Progenitor cell of endocrine pancreas (in vitro differentiated cells): Measurements from ENCODE around the gene CLPTM1L. TPM values are rescaled to one million over a fixed set of nuclear protein-coding genes. Genes with fewer than 3 reads are reported as not detected.

ENCODE experiments used
- DNase-seq: peaks from one replicate; pipeline ENCODE4 v3.0.0; 2021; ENCODE audit warnings: low spot score; ENCODE audit not compliant: unreplicated experiment
- H3K27ac Mint-ChIP-seq: 2 replicates; pipeline ENCODE4 v1.8.0; 2021; ENCODE audit warnings: mild to moderate bottlenecking, moderate library complexity, mixed read lengths
- H3K27me3 Mint-ChIP-seq: 2 replicates; pipeline ENCODE4 v1.8.0; 2021; ENCODE audit warnings: mixed read lengths
- H3K36me3 Mint-ChIP-seq: 2 replicates; pipeline ENCODE4 v1.8.0; 2022; ENCODE audit warnings: mixed read lengths; ENCODE audit not compliant: insufficient read depth
- H3K4me1 Mint-ChIP-seq: 2 replicates; pipeline ENCODE4 v1.8.0; 2021; ENCODE audit warnings: low read depth, mixed read lengths
- H3K4me3 Mint-ChIP-seq: 2 replicates; pipeline ENCODE4 v1.8.0; 2021; ENCODE audit warnings: low read depth, mild to moderate bottlenecking, moderate library complexity, mixed read lengths
- H3K9me3 Mint-ChIP-seq: 2 replicates; pipeline ENCODE4 v1.8.0; 2021; ENCODE audit warnings: low read depth, mixed read lengths
- CTCF ChIP-seq: fragments of 200-600 bp; sonication (generic); IDR thresholded peaks from one replicate; pipeline ENCODE4 v1.5.0; 2021; ENCODE audit warnings: antibody characterized with exemption, mild to moderate bottlenecking; ENCODE audit not compliant: unreplicated experiment
- long read RNA-seq: library from polyadenylated mRNA; unstranded; transcript quantifications from one replicate; pipeline ENCODE4 v2.0.0, GENCODE V29; 2020
- total RNA-seq: library from RNA; stranded (reverse); gene quantifications from 2 replicates; pipeline ENCODE4 v1.2.1, GENCODE V29; 2021

CLPTM1L gene
- total RNA-seq = 90.3 and 95.4 TPM in 2 replicates
- long read RNA-seq, transcript CLPTM1L-201 (17 exons, 2,500 nt) = major isoform, 7 of 20 reads
- long read RNA-seq, partial matches to known transcripts = 7 of 20 reads
- long read RNA-seq, other reads (novel, unspliced or antisense) = 6 of 20 reads

DNA sequence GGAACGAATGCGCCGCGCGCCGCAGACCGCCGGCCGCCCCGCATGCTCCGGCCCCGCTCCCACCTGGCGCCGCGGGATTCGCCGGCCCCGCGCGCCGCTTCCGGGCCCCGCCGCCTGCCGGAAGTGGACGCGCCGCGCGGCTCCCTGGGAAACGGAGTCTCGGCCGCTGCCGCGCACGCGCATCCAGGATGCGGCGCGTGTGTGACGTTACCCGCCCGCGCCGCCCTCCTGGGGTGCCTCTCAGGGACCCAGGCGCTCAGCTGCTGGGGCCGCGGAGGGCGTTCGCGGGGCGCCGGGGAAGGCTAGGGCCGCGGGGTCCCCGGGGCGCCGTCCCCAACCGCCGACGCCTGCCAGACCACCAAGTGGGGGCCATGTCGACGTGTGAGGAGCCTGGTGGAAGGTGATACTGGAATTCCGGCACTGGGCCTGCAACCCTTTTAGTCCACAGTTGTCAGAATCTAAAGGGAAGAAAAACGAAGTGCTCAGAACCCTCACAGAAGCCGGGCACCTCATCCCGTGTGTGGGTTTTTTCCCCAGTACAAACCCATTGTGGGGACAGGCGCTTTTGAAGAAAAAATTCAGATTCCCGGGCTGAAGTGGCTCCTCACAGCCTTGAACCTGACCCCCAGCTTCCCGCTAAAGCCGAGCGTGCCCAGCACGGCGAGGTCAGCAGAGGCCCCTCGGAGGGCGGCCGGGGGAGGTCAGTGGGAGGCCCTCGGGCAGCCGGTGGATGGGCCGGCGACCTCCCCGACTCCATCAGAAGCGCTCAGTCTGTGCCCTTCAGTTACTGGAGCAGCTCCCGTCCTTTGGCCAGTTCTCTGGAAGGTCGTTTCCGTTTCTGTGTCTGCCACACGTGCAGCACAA, at the start of gene CLPTM1L:
CLPTM1L (minus strand) TSS at position 125 of the 864 bp plus-strand sequence. CDS start 258 bp downstream, outside the sequence.
- H3K27ac Mint-ChIP-seq = peak within 1 kb of the TSS; percentile 79
- peak within 1 kb of the TSS; percentile 78 for H3K4me3 Mint-ChIP-seq

DNA sequence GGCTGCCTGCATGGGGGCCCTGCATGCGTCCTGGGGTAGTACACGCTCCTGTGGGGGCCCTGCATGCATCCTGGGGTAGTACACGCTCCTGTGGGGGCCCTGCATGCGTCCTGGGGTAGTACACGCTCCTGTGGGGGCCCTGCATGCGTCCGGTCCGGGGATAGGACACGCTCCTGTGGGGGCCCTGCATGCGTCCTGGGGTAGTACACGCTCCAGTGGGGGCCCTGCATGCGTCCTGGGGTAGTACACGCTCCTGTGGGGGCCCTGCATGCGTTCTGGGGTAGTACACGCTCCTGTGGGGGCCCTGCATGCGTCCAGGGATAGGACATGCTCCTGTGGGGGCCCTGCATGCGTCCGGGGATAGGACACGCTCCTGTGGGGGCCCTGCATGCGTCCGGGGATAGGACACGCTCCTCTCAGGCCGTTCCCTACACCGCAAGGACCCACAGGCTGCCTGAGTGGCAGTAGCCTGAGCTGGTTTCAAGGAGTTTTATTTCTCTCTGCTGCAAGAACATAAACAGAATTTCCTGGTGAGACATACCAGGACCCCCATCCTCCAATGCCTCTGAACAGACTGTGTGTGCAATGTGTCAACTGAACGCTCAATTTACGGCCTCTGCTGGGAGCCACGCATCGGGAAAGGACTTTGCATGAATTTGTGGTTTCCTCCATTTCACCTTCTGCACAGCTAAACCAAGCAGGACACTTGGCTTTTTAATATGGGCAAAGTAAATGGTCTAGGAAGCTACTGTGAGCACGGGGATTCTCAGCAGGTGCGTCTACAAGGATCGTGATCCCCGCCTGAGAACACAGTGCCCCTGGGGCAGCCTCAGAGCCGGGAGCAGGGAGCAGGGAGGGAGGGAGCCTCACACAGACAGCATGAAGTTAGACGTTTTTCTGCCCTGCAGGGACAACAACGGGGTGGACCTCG, 48.9 kb upstream of the CLPTM1L start:
- no peak overlapping the region for H3K27ac Mint-ChIP-seq
- no peak for TF ChIP-seq CTCF
- H3K27me3 Mint-ChIP-seq = peaks cover 58% of the 10 kb centered on the region

More for the DNA sequence above, at the start of gene CLPTM1L:
- no peak for TF ChIP-seq CTCF
- H3K36me3 Mint-ChIP-seq = peaks cover 11% of the 10 kb centered on the region
- DNase-seq = peak; percentile 74
- H3K4me1 Mint-ChIP-seq = peaks cover 14% of the 10 kb centered on the region
- peaks cover under 1% of the 10 kb centered on the region for H3K27me3 Mint-ChIP-seq
- no peaks in the 10 kb centered on the region for H3K9me3 Mint-ChIP-seq

DNA sequence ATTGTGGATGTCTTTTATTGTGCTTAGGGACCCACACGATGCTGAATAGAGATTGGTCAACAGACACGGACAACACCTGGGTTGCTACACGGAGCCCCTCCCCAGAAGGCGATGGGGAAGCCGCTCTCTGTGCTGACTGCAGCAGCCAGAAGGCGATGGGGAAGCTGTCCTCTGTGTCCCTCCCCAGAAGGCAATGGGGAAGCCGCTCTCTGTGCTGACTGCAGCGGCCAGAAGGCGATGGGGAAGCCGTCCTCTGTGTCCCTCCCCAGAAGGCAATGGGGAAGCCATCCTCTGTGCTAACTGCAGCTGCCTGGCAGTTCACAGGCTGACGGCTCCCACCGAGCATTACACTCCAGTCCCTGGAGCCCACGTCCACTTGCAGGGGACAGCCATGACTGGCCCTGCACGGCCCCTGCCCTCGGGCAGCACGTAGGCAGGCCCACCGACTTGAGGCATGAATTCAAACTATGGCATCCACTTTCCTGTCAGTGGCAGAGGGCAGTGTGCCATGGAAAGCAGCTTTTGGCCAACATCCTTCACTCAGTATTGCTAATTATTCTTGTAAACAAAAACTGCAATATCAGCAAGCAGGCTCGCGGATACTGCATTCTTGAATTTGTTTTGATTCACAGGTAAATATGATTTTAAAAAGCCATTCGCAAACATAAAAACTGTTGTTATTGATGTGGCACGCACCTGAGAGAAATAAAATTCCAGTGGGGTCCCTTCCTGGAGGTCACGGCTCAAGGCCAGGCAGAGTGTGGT, 48.1 kb upstream of the CLPTM1L start:
- no peaks in the 10 kb centered on the region for H3K4me1 Mint-ChIP-seq
- no peak for DNase-seq
- peaks cover 61% of the 10 kb centered on the region for H3K27me3 Mint-ChIP-seq
- no peak overlapping the region for H3K27ac Mint-ChIP-seq
- no peaks in the 10 kb centered on the region for H3K9me3 Mint-ChIP-seq
- TF ChIP-seq CTCF = no peak
- H3K4me3 Mint-ChIP-seq = no peak overlapping the region
- H3K36me3 Mint-ChIP-seq = no peaks in the 10 kb centered on the region

More for the DNA sequence above, 48.9 kb upstream of the CLPTM1L start:
- H3K4me3 Mint-ChIP-seq = no peak overlapping the region
- no peaks in the 10 kb centered on the region for H3K36me3 Mint-ChIP-seq
- no peak for DNase-seq
- no peaks in the 10 kb centered on the region for H3K4me1 Mint-ChIP-seq
- no peaks in the 10 kb centered on the region for H3K9me3 Mint-ChIP-seq

DNA sequence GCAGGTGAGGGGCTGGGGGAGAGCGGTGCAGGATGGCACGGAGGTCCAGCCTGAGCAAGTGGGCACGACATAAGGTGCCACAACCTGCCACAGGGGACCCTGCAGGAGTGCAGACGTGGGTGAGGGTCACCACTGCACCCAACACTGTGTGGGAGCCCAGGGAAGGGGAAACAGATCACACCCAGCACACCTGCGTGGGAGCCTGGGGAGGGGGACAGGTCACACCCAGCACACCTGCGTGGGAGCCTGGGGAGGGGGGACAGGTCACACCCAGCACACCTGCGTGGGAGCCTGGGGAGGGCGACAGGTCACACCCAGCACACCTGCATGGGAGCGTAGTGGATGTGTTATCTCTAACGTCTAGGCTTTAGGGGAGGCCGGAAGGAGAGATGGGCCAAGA, 47.4 kb upstream of the CLPTM1L start:
- H3K9me3 Mint-ChIP-seq = no peaks in the 10 kb centered on the region
- H3K36me3 Mint-ChIP-seq = no peaks in the 10 kb centered on the region
- DNase-seq = no peak
- no peak overlapping the region for H3K27ac Mint-ChIP-seq
- H3K27me3 Mint-ChIP-seq = peaks cover 62% of the 10 kb centered on the region
- TF ChIP-seq CTCF = no peak
- no peak overlapping the region for H3K4me3 Mint-ChIP-seq
- no peaks in the 10 kb centered on the region for H3K4me1 Mint-ChIP-seq
